ENCODE results near the gene HSFX1. TPM values are rescaled to one million over a fixed set of nuclear protein-coding genes. Genes with fewer than 3 reads are reported as not detected.
"Not testable (repeated sequence)": the region's sequence is repeated elsewhere in the genome, so short reads cannot be mapped to it uniquely, and the experiment has no call there.

The HSFX1 gene, protein sequence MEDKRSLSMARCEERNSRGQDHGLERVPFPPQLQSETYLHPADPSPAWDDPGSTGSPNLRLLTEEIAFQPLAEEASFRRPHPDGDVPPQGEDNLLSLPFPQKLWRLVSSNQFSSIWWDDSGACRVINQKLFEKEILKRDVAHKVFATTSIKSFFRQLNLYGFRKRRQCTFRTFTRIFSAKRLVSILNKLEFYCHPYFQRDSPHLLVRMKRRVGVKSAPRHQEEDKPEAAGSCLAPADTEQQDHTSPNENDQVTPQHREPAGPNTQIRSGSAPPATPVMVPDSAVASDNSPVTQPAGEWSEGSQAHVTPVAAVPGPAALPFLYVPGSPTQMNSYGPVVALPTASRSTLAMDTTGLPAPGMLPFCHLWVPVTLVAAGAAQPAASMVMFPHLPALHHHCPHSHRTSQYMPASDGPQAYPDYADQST
- total RNA-seq, result 1 to 10 TPM in 3 of 6 donors, under 1 TPM in 1, not detected in 2; 0.91 to 4.2 (median 1.4) TPM

DNA sequence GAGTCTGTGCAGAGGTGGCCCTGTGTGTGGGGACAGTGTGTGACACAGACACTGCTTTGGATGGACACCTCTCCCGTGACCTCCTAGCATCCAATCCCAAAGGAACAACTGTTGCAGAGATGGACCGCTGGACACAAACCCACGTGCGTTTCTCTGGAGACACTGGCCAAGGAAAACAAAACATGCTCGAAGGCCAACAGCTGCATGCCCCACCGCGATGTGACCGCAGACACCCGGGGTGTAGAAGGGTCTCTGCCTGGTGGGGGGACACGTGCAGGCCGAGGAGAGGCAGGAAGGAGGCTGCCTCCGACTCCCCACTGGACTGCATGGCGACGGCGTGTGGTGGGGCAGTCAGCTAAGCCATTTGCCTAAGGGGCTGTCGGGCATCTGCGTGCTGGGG, at the start of gene HSFX1:
HSFX1 (plus strand) TSS at position 301 of the 400 bp plus-strand sequence. CDS start 614 bp downstream, outside the sequence.
- not testable (repeated sequence) for H3K36me3 ChIP-seq; H3K4me1 ChIP-seq; ATAC-seq (ENCODE audit: low FRiP score in 2 of 2); H3K27ac ChIP-seq; H3K9me3 ChIP-seq; H3K4me3 ChIP-seq; H3K27me3 ChIP-seq; DNase-seq
- WGBS, 2 donors, result no CpG with 5 or more reads among the region's 17 CpGs

DNA sequence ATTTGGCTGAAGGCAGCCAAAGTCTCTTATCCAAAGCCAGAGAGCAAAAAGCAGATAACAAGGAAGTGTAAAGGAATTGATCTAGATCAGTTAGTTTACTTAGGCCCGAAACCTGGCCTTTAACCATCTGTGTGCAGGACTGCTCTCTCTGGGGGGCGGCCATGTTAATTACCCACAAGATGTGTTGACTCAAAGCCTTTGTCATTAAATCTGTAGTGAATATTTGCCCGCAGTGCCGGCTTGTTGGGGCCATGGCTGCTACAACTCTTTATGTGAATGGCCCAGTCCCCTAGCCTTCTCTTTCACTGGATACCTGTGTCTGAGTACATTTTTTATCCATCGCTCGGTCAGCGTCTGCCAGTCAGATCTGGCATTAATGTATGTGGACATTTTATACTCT, 46.6 kb upstream of the HSFX1 start:
- H3K27ac ChIP-seq; ATAC-seq (ENCODE audit: low FRiP score in 2 of 2): not testable (repeated sequence)
- 70% methylated on average over 2 of the region's 7 CpGs; no CpG with 5 or more reads in 1 of the 2 donors for WGBS, 2 donors

DNA sequence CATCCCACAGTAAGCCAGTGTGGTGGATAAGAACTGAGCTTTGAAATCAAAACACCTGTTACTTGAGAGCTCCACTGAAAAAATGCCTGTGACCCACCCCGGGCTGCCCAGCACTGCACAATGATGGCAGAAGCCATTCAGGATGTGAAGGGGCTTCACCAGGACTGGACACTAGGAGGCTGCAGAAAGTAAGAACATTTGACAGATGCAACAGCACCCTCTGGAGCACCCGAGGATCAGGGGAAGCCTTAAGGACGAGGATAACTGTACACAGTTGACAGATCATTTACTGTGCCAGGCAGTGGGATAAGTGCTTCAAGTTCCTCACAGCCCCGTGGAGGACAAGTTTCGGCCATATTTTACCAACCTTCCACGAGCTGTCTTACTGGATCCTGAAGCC, 31.6 kb upstream of the HSFX1 start:
- not testable (repeated sequence) for H3K4me1 ChIP-seq; H3K4me3 ChIP-seq; ATAC-seq (ENCODE audit: low FRiP score in 2 of 2); H3K27ac ChIP-seq; H3K36me3 ChIP-seq; H3K9me3 ChIP-seq; DNase-seq; H3K27me3 ChIP-seq
- no CpG with 5 or more reads among the region's 6 CpGs for WGBS, 2 donors

More for the DNA sequence above, 46.6 kb upstream of the HSFX1 start:
- not testable (repeated sequence) for DNase-seq, H3K36me3 ChIP-seq, H3K4me3 ChIP-seq, H3K9me3 ChIP-seq, H3K27me3 ChIP-seq, H3K4me1 ChIP-seq

DNA sequence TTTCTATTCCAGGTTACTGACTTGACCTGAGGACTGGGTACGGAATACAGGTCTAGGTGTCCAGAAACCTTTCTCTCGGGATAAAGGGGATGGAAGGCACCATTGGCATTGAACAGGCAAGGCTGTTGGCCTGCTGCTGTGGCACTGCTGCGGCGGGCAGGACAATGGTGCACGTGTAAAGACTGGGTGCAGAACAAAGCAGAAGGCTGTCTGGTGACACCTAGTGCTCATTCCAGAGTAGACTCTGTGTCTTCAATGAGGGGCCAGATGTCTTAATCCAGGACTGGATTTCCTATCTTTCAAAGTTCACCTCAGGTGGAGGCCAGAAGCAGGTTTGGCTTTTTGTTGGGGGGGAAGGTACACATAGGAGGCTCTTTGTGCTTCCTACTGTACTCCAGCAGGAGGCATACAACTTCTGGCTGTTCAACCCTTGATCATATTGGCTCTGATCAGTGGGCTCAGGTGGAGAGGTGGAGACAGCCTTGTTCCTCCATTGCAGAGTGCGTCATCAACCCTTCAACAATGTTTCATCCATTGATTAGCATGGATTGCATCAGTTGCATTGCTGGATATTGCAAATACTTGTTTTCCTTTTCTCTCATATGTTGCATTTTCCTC, 27.4 kb upstream of the HSFX1 start:
- not testable (repeated sequence) for H3K27me3 ChIP-seq; H3K9me3 ChIP-seq; DNase-seq; H3K4me1 ChIP-seq; H3K36me3 ChIP-seq; H3K27ac ChIP-seq; ATAC-seq (ENCODE audit: low FRiP score in 2 of 2); H3K4me3 ChIP-seq
- WGBS, 2 donors, result 90% methylated on average over 2 of the region's 6 CpGs; no CpG with 5 or more reads in 1 of the 2 donors

DNA sequence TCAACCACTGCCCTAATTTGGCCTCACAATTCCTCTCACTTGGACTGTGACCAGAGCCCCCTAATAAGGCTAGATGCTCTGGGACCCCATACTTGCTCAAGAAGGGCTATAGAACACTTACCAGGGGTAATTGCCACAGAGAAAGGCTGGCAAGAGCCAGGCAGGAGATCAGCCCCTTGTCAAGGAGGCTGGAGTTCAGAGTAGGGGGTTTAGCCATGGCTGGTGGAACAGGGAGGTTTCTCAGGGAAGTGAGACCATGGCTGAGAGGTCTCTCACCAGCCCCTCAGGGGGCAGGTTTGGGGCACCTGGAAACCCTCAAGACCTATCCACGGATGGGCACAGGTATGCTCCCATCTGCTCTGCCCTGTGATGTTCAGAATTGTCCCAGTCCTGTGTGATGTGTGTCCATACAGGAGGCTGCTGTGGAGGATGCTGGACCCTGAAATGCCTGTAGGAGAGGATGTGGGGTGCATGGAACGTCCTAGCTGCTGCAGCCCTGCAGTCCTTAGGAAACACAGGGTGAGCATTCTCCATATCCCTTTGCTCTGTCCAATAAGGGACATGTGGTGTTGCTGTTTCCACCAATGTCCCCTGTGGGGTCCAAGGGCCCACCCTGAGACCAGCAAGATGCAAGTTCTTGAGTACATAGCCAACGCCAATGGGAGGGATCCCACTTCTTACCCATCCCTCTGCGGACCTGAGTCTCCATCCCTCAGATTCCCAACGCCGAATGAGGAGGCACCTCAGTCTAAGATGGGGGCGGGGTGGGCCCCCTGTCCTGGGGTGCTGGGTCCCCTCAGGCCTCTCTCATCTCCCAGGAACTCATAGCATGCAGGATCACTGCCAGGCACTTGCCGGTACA, 16.4 kb upstream of the HSFX1 start:
- Histone ChIP-seq H3K27me3 (no peaks in the 10 kb centered on the region), H3K36me3 (no peaks in the 10 kb centered on the region), H3K27ac (no peak overlapping the region), H3K4me3 (no peak overlapping the region), H3K4me1 (no peaks in the 10 kb centered on the region), H3K9me3 (no peaks in the 10 kb centered on the region)
- ATAC-seq (ENCODE audit: low FRiP score in 2 of 2) (no peak), DNase-seq (no peak)
- WGBS, 2 donors, result 81% methylated on average over 8 of the region's 8 CpGs; no CpG with 5 or more reads in 1 of the 2 donors
- TF ChIP-seq POLR2AphosphoS5 (IDR thresholded peaks at IDR 0.05) (no peak), EP300 (IDR thresholded peaks at IDR 0.05) (no peak), POLR2A (IDR thresholded peaks at IDR 0.05) (no peak)
- TF ChIP-seq, protein P1, sequence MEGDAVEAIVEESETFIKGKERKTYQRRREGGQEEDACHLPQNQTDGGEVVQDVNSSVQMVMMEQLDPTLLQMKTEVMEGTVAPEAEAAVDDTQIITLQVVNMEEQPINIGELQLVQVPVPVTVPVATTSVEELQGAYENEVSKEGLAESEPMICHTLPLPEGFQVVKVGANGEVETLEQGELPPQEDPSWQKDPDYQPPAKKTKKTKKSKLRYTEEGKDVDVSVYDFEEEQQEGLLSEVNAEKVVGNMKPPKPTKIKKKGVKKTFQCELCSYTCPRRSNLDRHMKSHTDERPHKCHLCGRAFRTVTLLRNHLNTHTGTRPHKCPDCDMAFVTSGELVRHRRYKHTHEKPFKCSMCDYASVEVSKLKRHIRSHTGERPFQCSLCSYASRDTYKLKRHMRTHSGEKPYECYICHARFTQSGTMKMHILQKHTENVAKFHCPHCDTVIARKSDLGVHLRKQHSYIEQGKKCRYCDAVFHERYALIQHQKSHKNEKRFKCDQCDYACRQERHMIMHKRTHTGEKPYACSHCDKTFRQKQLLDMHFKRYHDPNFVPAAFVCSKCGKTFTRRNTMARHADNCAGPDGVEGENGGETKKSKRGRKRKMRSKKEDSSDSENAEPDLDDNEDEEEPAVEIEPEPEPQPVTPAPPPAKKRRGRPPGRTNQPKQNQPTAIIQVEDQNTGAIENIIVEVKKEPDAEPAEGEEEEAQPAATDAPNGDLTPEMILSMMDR (IDR thresholded peaks at IDR 0.05), result no peak

DNA sequence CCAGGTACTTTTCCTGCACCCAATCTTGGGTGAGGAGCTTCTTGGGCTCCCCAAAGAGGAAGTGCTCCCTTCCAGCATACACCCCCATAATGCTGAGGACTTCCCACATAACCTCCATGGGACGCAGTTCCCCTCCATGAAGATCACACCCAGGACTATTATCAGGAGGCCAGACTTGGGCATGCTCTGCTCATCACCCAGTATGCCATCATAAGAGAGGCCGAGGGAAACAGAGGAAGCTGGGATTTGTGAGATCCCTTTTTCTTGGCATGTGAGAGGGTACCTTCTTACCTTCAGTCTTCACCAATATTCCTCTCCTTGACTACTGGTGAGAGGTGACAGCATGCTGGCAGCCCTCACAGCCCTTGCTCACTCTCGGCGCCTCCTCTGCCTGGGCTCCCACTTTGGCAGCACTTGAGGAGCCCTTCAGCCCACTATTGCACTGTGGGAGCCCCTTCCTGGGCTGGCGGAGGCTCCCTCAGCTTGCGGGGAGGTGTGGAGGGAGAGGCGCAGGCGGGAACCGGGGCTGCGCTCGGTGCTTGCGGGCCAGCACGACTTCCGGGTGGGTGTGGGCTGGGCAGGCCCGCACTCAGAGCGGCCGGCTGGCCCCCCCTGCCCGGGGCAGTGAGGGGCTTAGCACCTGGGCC, 15.7 kb upstream of the HSFX1 start:
- 92% methylated on average over 15 of the region's 18 CpGs; no CpG with 5 or more reads in 1 of the 2 donors for WGBS, 2 donors

DNA sequence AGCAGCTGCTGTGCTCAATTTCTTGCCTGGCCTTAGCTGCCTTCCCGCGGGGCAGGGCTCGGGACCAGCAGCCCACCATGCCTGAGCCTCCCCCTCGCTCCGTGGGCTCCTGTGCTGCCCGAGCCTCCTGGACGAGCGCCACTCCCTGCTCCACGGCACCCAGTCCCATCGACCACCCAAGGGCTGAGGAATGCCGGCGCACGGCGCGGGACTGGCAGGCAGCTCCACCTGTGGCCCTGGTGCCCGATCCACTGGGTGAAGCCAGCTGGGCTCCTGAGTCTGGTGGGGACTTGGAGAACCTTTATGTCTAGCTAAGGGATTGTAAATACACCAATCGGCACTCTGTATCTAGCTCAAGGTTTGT, 15.2 kb upstream of the HSFX1 start:
- not testable (repeated sequence) for ATAC-seq (ENCODE audit: low FRiP score in 2 of 2); H3K4me3 ChIP-seq; H3K9me3 ChIP-seq; H3K27me3 ChIP-seq; H3K27ac ChIP-seq; H3K4me1 ChIP-seq; H3K36me3 ChIP-seq
- DNase-seq, result peak in 1 of 2 donors; percentile 58
- WGBS, 2 donors, result 87% methylated on average over 8 of the region's 17 CpGs; no CpG with 5 or more reads in 1 of the 2 donors

More for the DNA sequence above, 15.7 kb upstream of the HSFX1 start:
- Histone ChIP-seq H3K36me3 (no peaks in the 10 kb centered on the region), H3K27me3 (no peaks in the 10 kb centered on the region), H3K4me1 (no peaks in the 10 kb centered on the region), H3K27ac (no peak overlapping the region), H3K4me3 (no peak overlapping the region), H3K9me3 (no peaks in the 10 kb centered on the region)
- ATAC-seq (ENCODE audit: low FRiP score in 2 of 2) (no peak), DNase-seq (no peak)
- TF ChIP-seq, protein P1 (IDR thresholded peaks at IDR 0.05), result no peak
- TF ChIP-seq POLR2A (IDR thresholded peaks at IDR 0.05) (no peak), POLR2AphosphoS5 (IDR thresholded peaks at IDR 0.05) (no peak), EP300 (IDR thresholded peaks at IDR 0.05) (no peak)
